Hematopoietic multipotent progenitor cell treated with erythropoietin and hydrocortisone succinate and interleukin-3 and kit ligand, for 8 days (in vitro differentiated cells): ENCODE results near the gene CCDC40.
A peak's percentile ranks its signal among the peaks of the same experiment; 100 is the strongest.
"Not testable (repeated sequence)": the region's sequence is repeated elsewhere in the genome, so short reads cannot be mapped to it uniquely, and the experiment has no call there.

Source experiments
- DNase-seq: peaks from one replicate; pipeline ENCODE4 v3.0.0-alpha.2; 2015

Gene CCDC40

GRCh38 chr17:80024206-80024972 lies 12.1 kb upstream of the CCDC40 start:
- DNase-seq: no peak

GRCh38 chr17:80025140-80025539 lies 11.3 kb upstream of the CCDC40 start:
- DNase-seq: no peak

- DNase-seq: no peak
Observed at GRCh38 chr17:80025796-80026195, 10.6 kb upstream of the CCDC40 start.

GRCh38 chr17:80026359-80027042 lies 9.9 kb upstream of the CCDC40 start:
- no peak for DNase-seq

- DNase-seq: no peak
Observed at GRCh38 chr17:80027043-80027435, 9.4 kb upstream of the CCDC40 start.

- DNase-seq: no peak
Observed at GRCh38 chr17:80028030-80028429, 8.4 kb upstream of the CCDC40 start.

- DNase-seq: no peak
Observed at GRCh38 chr17:80029258-80029974, 7.0 kb upstream of the CCDC40 start.

GRCh38 chr17:80030730-80031410 lies 5.6 kb upstream of the CCDC40 start:
- no peak for DNase-seq

GRCh38 chr17:80031691-80032430 lies 4.6 kb upstream of the CCDC40 start:
- DNase-seq: no peak

GRCh38 chr17:80032614-80033171 lies 3.7 kb upstream of the CCDC40 start:
- no peak for DNase-seq

GRCh38 chr17:80033840-80034239 lies 2.6 kb upstream of the CCDC40 start:
- no peak for DNase-seq

- DNase-seq: peak; percentile 12
Observed at GRCh38 chr17:80034791-80035686, 1.4 kb upstream of the CCDC40 start.

GRCh38 chr17:80035687-80035936 lies 830 bp upstream of the CCDC40 start, which contains the start of gene TBC1D16:
TSS of gene TBC1D16 (minus strand) at chr17:80035872. CDS start at chr17:80013547, 22,325 bp downstream.
- no peak for DNase-seq

GRCh38 chr17:80036715-80037477 lies 454 bp downstream of the CCDC40 start:
- peak; percentile 10 for DNase-seq

- no peak for DNase-seq
Observed at GRCh38 chr17:80043963-80044362, 7.5 kb downstream of the CCDC40 start.

GRCh38 chr17:80045703-80046102 lies 9.3 kb downstream of the CCDC40 start:
- DNase-seq: no peak

GRCh38 chr17:80046709-80047108 lies 10.3 kb downstream of the CCDC40 start:
- DNase-seq: not testable (repeated sequence)

GRCh38 chr17:80047176-80047575 lies 10.7 kb downstream of the CCDC40 start:
- DNase-seq: no peak

- DNase-seq: no peak
Observed at GRCh38 chr17:80049986-80050385, 13.5 kb downstream of the CCDC40 start.

- DNase-seq: no peak
Observed at GRCh38 chr17:80050706-80051105, 14.3 kb downstream of the CCDC40 start.
